Progenitor cell of endocrine pancreas (in vitro differentiated cells): ENCODE measurements around the gene NFIC. TPM values are rescaled to one million over a fixed set of nuclear protein-coding genes. Genes with fewer than 3 reads are reported as not detected.

Experiments
- DNase-seq: peaks from one replicate; pipeline ENCODE4 v3.0.0; 2021; ENCODE audit warnings: low spot score; ENCODE audit not compliant: unreplicated experiment
- H3K27ac Mint-ChIP-seq: 2 replicates; pipeline ENCODE4 v1.8.0; 2021; ENCODE audit warnings: mild to moderate bottlenecking, moderate library complexity, mixed read lengths
- H3K27me3 Mint-ChIP-seq: 2 replicates; pipeline ENCODE4 v1.8.0; 2021; ENCODE audit warnings: mixed read lengths
- H3K36me3 Mint-ChIP-seq: 2 replicates; pipeline ENCODE4 v1.8.0; 2022; ENCODE audit warnings: mixed read lengths; ENCODE audit not compliant: insufficient read depth
- H3K4me1 Mint-ChIP-seq: 2 replicates; pipeline ENCODE4 v1.8.0; 2021; ENCODE audit warnings: low read depth, mixed read lengths
- H3K4me3 Mint-ChIP-seq: 2 replicates; pipeline ENCODE4 v1.8.0; 2021; ENCODE audit warnings: low read depth, mild to moderate bottlenecking, moderate library complexity, mixed read lengths
- H3K9me3 Mint-ChIP-seq: 2 replicates; pipeline ENCODE4 v1.8.0; 2021; ENCODE audit warnings: low read depth, mixed read lengths
- total RNA-seq: library from RNA; stranded (reverse); gene quantifications from 2 replicates; pipeline ENCODE4 v1.2.1, GENCODE V29; 2021
- TF ChIP-seq, protein P1 (sequence below): fragments of 200-600 bp; sonication (generic); IDR thresholded peaks from one replicate; pipeline ENCODE4 v1.5.0; 2021; ENCODE audit warnings: antibody characterized with exemption, mild to moderate bottlenecking; ENCODE audit not compliant: unreplicated experiment

Gene NFIC
- total RNA-seq, 1 donor from 2014 or later = 6.8 TPM

- Mint-ChIP-seq H3K36me3 (no peaks in the 10 kb centered on the region), H3K9me3 (peaks cover 3% of the 10 kb centered on the region), H3K27ac (no peak overlapping the region), H3K4me1 (peaks cover 3% of the 10 kb centered on the region), H3K4me3 (no peak overlapping the region), H3K27me3 (peaks cover 45% of the 10 kb centered on the region)
- TF ChIP-seq, protein P1, sequence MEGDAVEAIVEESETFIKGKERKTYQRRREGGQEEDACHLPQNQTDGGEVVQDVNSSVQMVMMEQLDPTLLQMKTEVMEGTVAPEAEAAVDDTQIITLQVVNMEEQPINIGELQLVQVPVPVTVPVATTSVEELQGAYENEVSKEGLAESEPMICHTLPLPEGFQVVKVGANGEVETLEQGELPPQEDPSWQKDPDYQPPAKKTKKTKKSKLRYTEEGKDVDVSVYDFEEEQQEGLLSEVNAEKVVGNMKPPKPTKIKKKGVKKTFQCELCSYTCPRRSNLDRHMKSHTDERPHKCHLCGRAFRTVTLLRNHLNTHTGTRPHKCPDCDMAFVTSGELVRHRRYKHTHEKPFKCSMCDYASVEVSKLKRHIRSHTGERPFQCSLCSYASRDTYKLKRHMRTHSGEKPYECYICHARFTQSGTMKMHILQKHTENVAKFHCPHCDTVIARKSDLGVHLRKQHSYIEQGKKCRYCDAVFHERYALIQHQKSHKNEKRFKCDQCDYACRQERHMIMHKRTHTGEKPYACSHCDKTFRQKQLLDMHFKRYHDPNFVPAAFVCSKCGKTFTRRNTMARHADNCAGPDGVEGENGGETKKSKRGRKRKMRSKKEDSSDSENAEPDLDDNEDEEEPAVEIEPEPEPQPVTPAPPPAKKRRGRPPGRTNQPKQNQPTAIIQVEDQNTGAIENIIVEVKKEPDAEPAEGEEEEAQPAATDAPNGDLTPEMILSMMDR = no peak
- no peak for DNase-seq
Observed at GRCh38 chr19:3463714-3464586, 97.6 kb downstream of the NFIC start.

DNA sequence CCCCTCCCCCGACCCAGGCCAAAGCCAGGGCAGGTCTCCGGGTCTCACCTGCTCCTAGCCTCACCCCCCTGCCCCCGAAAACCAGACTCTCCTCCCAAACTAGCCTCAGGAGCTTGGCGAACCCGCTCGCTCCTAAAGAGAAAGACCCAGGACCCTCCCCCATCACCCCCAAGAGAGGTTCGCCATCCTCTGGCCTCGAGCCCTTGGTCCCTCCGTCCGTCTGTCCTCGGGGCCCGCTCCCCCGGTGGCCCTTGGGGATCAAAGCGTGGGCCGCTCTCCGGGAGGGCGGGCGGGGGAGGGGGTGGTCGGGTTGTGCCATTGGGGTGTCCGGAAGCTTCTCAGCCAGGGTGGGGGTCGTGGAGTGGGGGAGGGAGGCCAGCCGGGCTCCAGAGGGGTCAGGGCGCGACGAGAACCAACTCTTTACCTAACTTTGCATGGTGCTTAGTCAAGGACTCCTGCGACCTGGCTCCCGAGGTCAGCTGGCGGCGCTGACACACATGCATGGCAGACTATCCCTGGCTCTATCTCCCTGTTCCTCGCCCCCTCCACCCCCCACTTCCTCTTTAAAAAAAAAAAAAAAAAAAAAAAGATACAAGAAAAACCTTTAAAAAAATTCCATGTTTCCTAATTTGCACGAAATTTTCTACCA is 98.3 kb downstream of the NFIC start:
- Mint-ChIP-seq H3K36me3 (no peaks in the 10 kb centered on the region), H3K4me1 (peaks cover 3% of the 10 kb centered on the region), H3K27ac (no peak overlapping the region), H3K9me3 (peaks cover 3% of the 10 kb centered on the region), H3K4me3 (no peak overlapping the region), H3K27me3 (peaks cover 49% of the 10 kb centered on the region)
- TF ChIP-seq, protein P1 = no peak
- DNase-seq = no peak

GRCh38 chr19:3465552-3465951 is 99.2 kb downstream of the NFIC start:
- H3K27me3 Mint-ChIP-seq = peaks cover 53% of the 10 kb centered on the region
- no peak overlapping the region for H3K4me3 Mint-ChIP-seq

GRCh38 chr19:3466635-3467034 is 100.3 kb downstream of the NFIC start:
- DNase-seq = no peak
- no peak overlapping the region for H3K4me3 Mint-ChIP-seq
- TF ChIP-seq, protein P1 = no peak
- H3K27ac Mint-ChIP-seq = no peak overlapping the region
- H3K4me1 Mint-ChIP-seq = peaks cover 3% of the 10 kb centered on the region
- H3K36me3 Mint-ChIP-seq = no peaks in the 10 kb centered on the region
- H3K9me3 Mint-ChIP-seq = peaks cover 3% of the 10 kb centered on the region
- peaks cover 56% of the 10 kb centered on the region for H3K27me3 Mint-ChIP-seq

More at GRCh38 chr19:3465552-3465951, 99.2 kb downstream of the NFIC start:
- TF ChIP-seq, protein P1 = no peak
- Mint-ChIP-seq H3K9me3 (peaks cover 3% of the 10 kb centered on the region), H3K4me1 (peaks cover 3% of the 10 kb centered on the region), H3K36me3 (no peaks in the 10 kb centered on the region), H3K27ac (no peak overlapping the region)
- DNase-seq = no peak

DNA sequence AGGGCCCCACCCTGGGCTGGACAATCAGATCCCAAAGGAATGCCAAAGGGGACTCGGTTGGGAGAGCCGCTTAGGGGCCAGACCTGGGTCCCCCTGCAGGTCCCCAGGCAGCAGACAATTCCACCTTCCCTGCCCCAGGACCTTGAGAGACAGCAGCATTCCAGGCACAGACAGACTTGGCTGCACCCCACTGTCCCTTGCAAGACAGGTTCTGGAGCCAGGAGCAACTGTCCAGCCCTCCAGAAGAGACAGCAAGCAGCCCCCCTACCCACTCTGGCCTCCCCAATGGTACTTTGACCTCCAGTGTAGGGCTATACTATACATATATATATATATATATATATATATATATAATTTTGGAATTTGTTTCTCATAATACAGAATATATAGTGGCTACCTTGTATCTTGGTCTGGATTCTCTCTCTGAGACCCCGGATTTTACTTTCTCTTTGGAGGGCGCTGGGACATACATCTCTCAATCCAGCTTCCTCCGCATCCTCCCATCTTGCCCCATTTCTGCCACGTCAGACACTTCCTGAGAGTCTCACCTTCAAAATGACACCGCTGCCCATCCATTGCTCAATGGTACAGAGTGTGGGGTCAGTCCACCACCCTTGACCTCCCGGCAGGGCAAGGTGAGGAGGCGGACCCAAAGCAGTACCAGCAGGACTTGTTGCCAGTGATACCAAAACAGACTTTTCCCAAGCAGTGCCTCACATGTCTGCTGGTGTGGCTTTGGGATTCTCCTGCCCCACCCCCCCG is 101.2 kb downstream of the NFIC start:
- DNase-seq = no peak
- no peak overlapping the region for H3K27ac Mint-ChIP-seq
- peaks cover 3% of the 10 kb centered on the region for H3K9me3 Mint-ChIP-seq
- H3K4me1 Mint-ChIP-seq = peaks cover 3% of the 10 kb centered on the region
- H3K4me3 Mint-ChIP-seq = no peak overlapping the region
- TF ChIP-seq, protein P1 = no peak
- no peaks in the 10 kb centered on the region for H3K36me3 Mint-ChIP-seq
- H3K27me3 Mint-ChIP-seq = peaks cover 52% of the 10 kb centered on the region
